Neutrophil (primary cell): ENCODE measurements around the gene FCRL6.

Source experiments
- H3K27ac ChIP-seq: fragments of 200-600 bp; sonication (generic); 2 replicates; pipeline ENCODE4 v1.5.1; 2016; ENCODE audit warnings: mild to moderate bottlenecking, moderate library complexity
- H3K27me3 ChIP-seq: fragments of 200-600 bp; sonication (generic); 2 replicates; pipeline ENCODE4 v1.6.0; 2016; ENCODE audit warnings: mild to moderate bottlenecking
- H3K36me3 ChIP-seq: fragments of 200-600 bp; sonication (generic); 2 replicates; pipeline ENCODE4 v1.5.1; 2017
- H3K4me1 ChIP-seq, 2 experiments: fragments of 200-600 bp in 1 of 2; sonication (generic) in 1 of 2; 1 replicate in 1 of 2; 2 replicates in 1 of 2; pipeline versions ENCODE4 v1.5.1 to v1.6.1; 2013 to 2016; ENCODE audit warnings: low read depth in 1 of 2, low read length in 1 of 2, mild to moderate bottlenecking in 1 of 2, moderate library complexity in 1 of 2; ENCODE audit not compliant: control insufficient read depth in 1 of 2, insufficient read depth in 1 of 2
- H3K4me3 ChIP-seq, 2 experiments: fragments of 200-600 bp in 1 of 2; sonication (generic) in 1 of 2; 1 replicate in 1 of 2; 2 replicates in 1 of 2; pipeline ENCODE4 v1.5.1; 2013 to 2016; ENCODE audit warnings: low read depth in 1 of 2, low read length in 1 of 2, mild to moderate bottlenecking in 1 of 2, moderate library complexity in 1 of 2
- H3K9me3 ChIP-seq: fragments of 200-600 bp; sonication (generic); 2 replicates; pipeline ENCODE4 v1.5.1; 2016
- CTCF ChIP-seq: fragments of 200-600 bp; sonication (generic); IDR thresholded peaks from 2 replicates; pipeline ENCODE4 v1.5.1; 2016; ENCODE audit warnings: antibody characterized with exemption

FCRL6 gene

GRCh38 chr1:159815926-159816325, 13.8 kb downstream of the FCRL6 start:
- no peaks in the 10 kb centered on the region for H3K27me3 ChIP-seq
- H3K27ac ChIP-seq = no peak overlapping the region
- no peaks in the 10 kb centered on the region for H3K9me3 ChIP-seq
- H3K36me3 ChIP-seq = no peaks in the 10 kb centered on the region
- no peak for TF ChIP-seq CTCF
- no peaks in the 10 kb centered on the region for H3K4me1 ChIP-seq
- no peak overlapping the region for H3K4me3 ChIP-seq

- TF ChIP-seq CTCF = no peak
- H3K36me3 ChIP-seq = no peaks in the 10 kb centered on the region
- no peaks in the 10 kb centered on the region for H3K4me1 ChIP-seq
- no peak overlapping the region for H3K27ac ChIP-seq
- H3K27me3 ChIP-seq = no peaks in the 10 kb centered on the region
- no peak overlapping the region for H3K4me3 ChIP-seq
- H3K9me3 ChIP-seq = no peaks in the 10 kb centered on the region
Measured at GRCh38 chr1:159817276-159818041, 15.3 kb downstream of the FCRL6 start.

- no peak overlapping the region for H3K4me3 ChIP-seq
- no peaks in the 10 kb centered on the region for H3K9me3 ChIP-seq
- no peaks in the 10 kb centered on the region for H3K36me3 ChIP-seq
- H3K4me1 ChIP-seq = peaks cover 17 to 19% of the 10 kb centered on the region in 2 experiments
- TF ChIP-seq CTCF = no peak
- no peaks in the 10 kb centered on the region for H3K27me3 ChIP-seq
- H3K27ac ChIP-seq = no peak overlapping the region
Measured at GRCh38 chr1:159821171-159821867, 19.2 kb downstream of the FCRL6 start.

GRCh38 chr1:159823406-159823805, 21.2 kb downstream of the FCRL6 start:
- Histone ChIP-seq H3K36me3 (no peaks in the 10 kb centered on the region), H3K9me3 (no peaks in the 10 kb centered on the region), H3K27me3 (no peaks in the 10 kb centered on the region), H3K4me3 (no peak overlapping the region), H3K27ac (no peak overlapping the region), H3K4me1 (peaks cover 38 to 40% of the 10 kb centered on the region in 2 experiments)
- no peak for TF ChIP-seq CTCF

GRCh38 chr1:159825564-159825963, 23.4 kb downstream of the FCRL6 start:
- no peak for TF ChIP-seq CTCF
- Histone ChIP-seq H3K4me3 (no peak overlapping the region), H3K36me3 (no peaks in the 10 kb centered on the region), H3K9me3 (no peaks in the 10 kb centered on the region), H3K27me3 (no peaks in the 10 kb centered on the region), H3K27ac (peak overlapping the region; percentile 62), H3K4me1 (peaks cover 47 to 50% of the 10 kb centered on the region in 2 experiments)
